ENCODE results near the gene MLLT10.

MLLT10 gene

GRCh38 chr10:21497177-21497807 lies 36.7 kb upstream of the MLLT10 start:
- peaks cover 76% of the 10 kb centered on the region for H3K27me3 Mint-ChIP-seq
- peak; percentile 56 for DNase-seq
- H3K4me1 Mint-ChIP-seq (ENCODE audit: low read depth): peaks cover 23% of the 10 kb centered on the region
- H3K9me3 Mint-ChIP-seq: no peaks in the 10 kb centered on the region
- no peaks in the 10 kb centered on the region for H3K36me3 Mint-ChIP-seq (ENCODE audit: low read depth)
- H3K27ac Mint-ChIP-seq: no peak overlapping the region
- peak overlapping the region; percentile 81 for H3K4me3 Mint-ChIP-seq

GRCh38 chr10:21498377-21498776 lies 35.7 kb upstream of the MLLT10 start:
- H3K4me3 Mint-ChIP-seq: peak overlapping the region; percentile 81
- peaks cover 23% of the 10 kb centered on the region for H3K4me1 Mint-ChIP-seq (ENCODE audit: low read depth)
- no peaks in the 10 kb centered on the region for H3K9me3 Mint-ChIP-seq
- H3K36me3 Mint-ChIP-seq (ENCODE audit: low read depth): no peaks in the 10 kb centered on the region
- no peak overlapping the region for H3K27ac Mint-ChIP-seq
- peaks cover 68% of the 10 kb centered on the region for H3K27me3 Mint-ChIP-seq
- DNase-seq: no peak

- Mint-ChIP-seq H3K27me3 (peaks cover 68% of the 10 kb centered on the region), H3K4me1 (ENCODE audit: low read depth) (peaks cover 22% of the 10 kb centered on the region), H3K27ac (no peak overlapping the region), H3K36me3 (ENCODE audit: low read depth) (no peaks in the 10 kb centered on the region), H3K4me3 (no peak overlapping the region), H3K9me3 (no peaks in the 10 kb centered on the region)
- DNase-seq: no peak
Measured at GRCh38 chr10:21498986-21499385, 35.0 kb upstream of the MLLT10 start.

GRCh38 chr10:21499701-21500577 lies 34.1 kb upstream of the MLLT10 start:
- peaks cover 17% of the 10 kb centered on the region for H3K4me1 Mint-ChIP-seq (ENCODE audit: low read depth)
- H3K9me3 Mint-ChIP-seq: no peaks in the 10 kb centered on the region
- peak overlapping the region; percentile 38 for H3K4me3 Mint-ChIP-seq
- H3K36me3 Mint-ChIP-seq (ENCODE audit: low read depth): no peaks in the 10 kb centered on the region
- peak; percentile 53 for DNase-seq
- peaks cover 68% of the 10 kb centered on the region for H3K27me3 Mint-ChIP-seq
- no peak overlapping the region for H3K27ac Mint-ChIP-seq

GRCh38 chr10:21500578-21500910 lies 33.5 kb upstream of the MLLT10 start:
- H3K4me3 Mint-ChIP-seq: no peak overlapping the region
- no peaks in the 10 kb centered on the region for H3K36me3 Mint-ChIP-seq (ENCODE audit: low read depth)
- no peaks in the 10 kb centered on the region for H3K9me3 Mint-ChIP-seq
- H3K27me3 Mint-ChIP-seq: peaks cover 63% of the 10 kb centered on the region
- peaks cover 12% of the 10 kb centered on the region for H3K4me1 Mint-ChIP-seq (ENCODE audit: low read depth)
- DNase-seq: no peak
- no peak overlapping the region for H3K27ac Mint-ChIP-seq

- no peak overlapping the region for H3K27ac Mint-ChIP-seq
Measured at GRCh38 chr10:21501091-21501490, 32.9 kb upstream of the MLLT10 start.

GRCh38 chr10:21501731-21502347 lies 32.2 kb upstream of the MLLT10 start:
- H3K27ac Mint-ChIP-seq: no peak overlapping the region
- H3K9me3 Mint-ChIP-seq: no peaks in the 10 kb centered on the region
- no peak overlapping the region for H3K4me3 Mint-ChIP-seq
- H3K36me3 Mint-ChIP-seq (ENCODE audit: low read depth): no peaks in the 10 kb centered on the region
- no peak for DNase-seq
- peaks cover 68% of the 10 kb centered on the region for H3K27me3 Mint-ChIP-seq
- H3K4me1 Mint-ChIP-seq (ENCODE audit: low read depth): peaks cover 11% of the 10 kb centered on the region

More at GRCh38 chr10:21501091-21501490, 32.9 kb upstream of the MLLT10 start:
- Mint-ChIP-seq H3K36me3 (ENCODE audit: low read depth) (no peaks in the 10 kb centered on the region), H3K4me3 (no peak overlapping the region), H3K4me1 (ENCODE audit: low read depth) (peaks cover 11% of the 10 kb centered on the region), H3K9me3 (no peaks in the 10 kb centered on the region), H3K27me3 (peaks cover 65% of the 10 kb centered on the region)
- DNase-seq: no peak

- no peak for DNase-seq
- peaks cover 69% of the 10 kb centered on the region for H3K27me3 Mint-ChIP-seq
- no peak overlapping the region for H3K27ac Mint-ChIP-seq
- no peak overlapping the region for H3K4me3 Mint-ChIP-seq
- no peaks in the 10 kb centered on the region for H3K36me3 Mint-ChIP-seq (ENCODE audit: low read depth)
- H3K9me3 Mint-ChIP-seq: no peaks in the 10 kb centered on the region
- peaks cover 10% of the 10 kb centered on the region for H3K4me1 Mint-ChIP-seq (ENCODE audit: low read depth)
Measured at GRCh38 chr10:21502348-21502740, 31.7 kb upstream of the MLLT10 start.

GRCh38 chr10:21503542-21503941 lies 30.5 kb upstream of the MLLT10 start:
- H3K4me1 Mint-ChIP-seq (ENCODE audit: low read depth): peaks cover 7% of the 10 kb centered on the region
- H3K27ac Mint-ChIP-seq: no peak overlapping the region
- H3K4me3 Mint-ChIP-seq: no peak overlapping the region
- H3K9me3 Mint-ChIP-seq: no peaks in the 10 kb centered on the region
- no peak for DNase-seq
- peaks cover 63% of the 10 kb centered on the region for H3K27me3 Mint-ChIP-seq
- H3K36me3 Mint-ChIP-seq (ENCODE audit: low read depth): no peaks in the 10 kb centered on the region

GRCh38 chr10:21505711-21506278 lies 28.2 kb upstream of the MLLT10 start:
- H3K4me1 Mint-ChIP-seq (ENCODE audit: low read depth): no peaks in the 10 kb centered on the region
- no peaks in the 10 kb centered on the region for H3K9me3 Mint-ChIP-seq
- no peak for DNase-seq
- peaks cover 55% of the 10 kb centered on the region for H3K27me3 Mint-ChIP-seq
- H3K4me3 Mint-ChIP-seq: no peak overlapping the region
- H3K27ac Mint-ChIP-seq: no peak overlapping the region
- no peaks in the 10 kb centered on the region for H3K36me3 Mint-ChIP-seq (ENCODE audit: low read depth)

- Mint-ChIP-seq H3K9me3 (no peaks in the 10 kb centered on the region), H3K27ac (no peak overlapping the region), H3K4me3 (no peak overlapping the region), H3K36me3 (ENCODE audit: low read depth) (no peaks in the 10 kb centered on the region), H3K4me1 (ENCODE audit: low read depth) (no peaks in the 10 kb centered on the region), H3K27me3 (peaks cover 53% of the 10 kb centered on the region)
- no peak for DNase-seq
Measured at GRCh38 chr10:21506351-21506750, 27.7 kb upstream of the MLLT10 start.

GRCh38 chr10:21507150-21507549 lies 26.9 kb upstream of the MLLT10 start:
- H3K4me1 Mint-ChIP-seq (ENCODE audit: low read depth): no peaks in the 10 kb centered on the region
- H3K9me3 Mint-ChIP-seq: no peaks in the 10 kb centered on the region
- DNase-seq: no peak
- H3K27ac Mint-ChIP-seq: no peak overlapping the region
- no peaks in the 10 kb centered on the region for H3K36me3 Mint-ChIP-seq (ENCODE audit: low read depth)
- H3K4me3 Mint-ChIP-seq: no peak overlapping the region
- H3K27me3 Mint-ChIP-seq: peaks cover 56% of the 10 kb centered on the region

GRCh38 chr10:21508706-21509331 lies 25.2 kb upstream of the MLLT10 start:
- no peaks in the 10 kb centered on the region for H3K36me3 Mint-ChIP-seq (ENCODE audit: low read depth)
- no peaks in the 10 kb centered on the region for H3K9me3 Mint-ChIP-seq
- H3K27me3 Mint-ChIP-seq: peaks cover 66% of the 10 kb centered on the region
- no peak overlapping the region for H3K4me3 Mint-ChIP-seq
- H3K4me1 Mint-ChIP-seq (ENCODE audit: low read depth): no peaks in the 10 kb centered on the region
- no peak for DNase-seq
- no peak overlapping the region for H3K27ac Mint-ChIP-seq
